HepG2 (cell line): ENCODE results near the gene CYP4F8.

Experiments used
- ARNT2 ChIP-seq: sonication (generic); formaldehyde crosslinking; IDR thresholded peaks from 2 replicates; pipeline ENCODE4 v1.8.0; 2022; ENCODE audit warnings: mild to moderate bottlenecking, low read depth, missing genetic modification reagents, moderate library complexity
- CEBPG ChIP-seq: IDR thresholded peaks from 2 replicates; pipeline ENCODE4 v1.6.1; 2016
- CTCF ChIP-seq: sonication (generic); formaldehyde crosslinking; IDR thresholded peaks from 2 replicates; pipeline ENCODE4 v1.5.0; 2020; ENCODE audit warnings: mild to moderate bottlenecking, missing genetic modification reagents, moderate library complexity
- EP300 ChIP-seq, 3 experiments: sonication (generic) in 1 of 3; formaldehyde crosslinking in 1 of 3; IDR thresholded peaks; 2 replicates each; pipeline versions ENCODE4 v1.5.1 to v1.6.1; 2011 to 2020; ENCODE audit warnings: low read depth in 2 of 3, low read length in 2 of 3, borderline replicate concordance in 1 of 3, improper control_type of control experiment in 1 of 3, mild to moderate bottlenecking in 1 of 3, missing genetic modification reagents in 1 of 3, moderate library complexity in 1 of 3
- FOXK2 ChIP-seq: fragments of 450-650 bp; IDR thresholded peaks from 2 replicates; pipeline ENCODE4 v1.6.1; 2016
- IRF2 ChIP-seq: IDR thresholded peaks from 2 replicates; pipeline ENCODE4 v1.6.1; 2018; ENCODE audit warnings: missing genetic modification reagents, missing compliant biosample characterization

GRCh38 chr19:15595069-15595468 lies 19.9 kb upstream of the CYP4F8 start:
- TF ChIP-seq CEBPG (CRISPR knock-in tag) (no peak), EP300 (IDR thresholded peaks at IDR 0.05; ENCODE audit: low read depth in 2 of 2, low read length in 2 of 2) (no peak), EP300 (CRISPR knock-in tag; IDR thresholded peaks at IDR 0.05; ENCODE audit: borderline replicate concordance) (no peak), FOXK2 (no peak), IRF2 (CRISPR knock-in tag) (no peak), CTCF (CRISPR knock-in tag) (no peak), ARNT2 (CRISPR knock-in tag) (no peak)
